Choroid plexus epithelial cell (primary cell): ENCODE measurements around the gene UQCC5.

Experiments
- DNase-seq: peaks from one replicate; pipeline ENCODE4 v3.0.0-alpha.2; 2010; ENCODE audit warnings: low read depth
- H3K4me3 ChIP-seq: 2 replicates; pipeline ENCODE4 v1.5.1; 2011; ENCODE audit warnings: low read depth, mild to moderate bottlenecking, control low read depth, low read length, moderate library complexity
- TF ChIP-seq, protein P1 (sequence below): conservative IDR thresholded peaks from 2 replicates; pipeline ENCODE4 v1.5.1; 2011; ENCODE audit warnings: low read depth, mild to moderate bottlenecking, control low read depth, inconsistent platforms, low read length, moderate library complexity

The UQCC5 gene

DNA sequence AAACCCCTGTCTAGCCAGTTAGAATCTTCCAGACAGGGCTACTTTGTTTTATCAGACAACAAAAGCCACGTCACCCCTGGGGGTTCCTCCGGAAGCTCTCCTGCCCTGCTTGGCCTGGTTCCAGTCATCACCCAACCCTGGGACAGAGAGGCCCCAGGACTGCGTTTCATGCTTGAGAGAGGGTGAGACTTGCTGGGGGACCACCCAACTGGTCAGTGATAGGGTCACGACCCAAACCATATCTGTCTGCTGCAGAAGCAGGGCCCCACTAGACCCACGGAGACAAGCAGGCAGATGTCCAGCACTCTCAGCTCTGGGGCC lies 3.9 kb upstream of the UQCC5 start:
- peak; percentile 63 for DNase-seq
- TF ChIP-seq, protein P1, sequence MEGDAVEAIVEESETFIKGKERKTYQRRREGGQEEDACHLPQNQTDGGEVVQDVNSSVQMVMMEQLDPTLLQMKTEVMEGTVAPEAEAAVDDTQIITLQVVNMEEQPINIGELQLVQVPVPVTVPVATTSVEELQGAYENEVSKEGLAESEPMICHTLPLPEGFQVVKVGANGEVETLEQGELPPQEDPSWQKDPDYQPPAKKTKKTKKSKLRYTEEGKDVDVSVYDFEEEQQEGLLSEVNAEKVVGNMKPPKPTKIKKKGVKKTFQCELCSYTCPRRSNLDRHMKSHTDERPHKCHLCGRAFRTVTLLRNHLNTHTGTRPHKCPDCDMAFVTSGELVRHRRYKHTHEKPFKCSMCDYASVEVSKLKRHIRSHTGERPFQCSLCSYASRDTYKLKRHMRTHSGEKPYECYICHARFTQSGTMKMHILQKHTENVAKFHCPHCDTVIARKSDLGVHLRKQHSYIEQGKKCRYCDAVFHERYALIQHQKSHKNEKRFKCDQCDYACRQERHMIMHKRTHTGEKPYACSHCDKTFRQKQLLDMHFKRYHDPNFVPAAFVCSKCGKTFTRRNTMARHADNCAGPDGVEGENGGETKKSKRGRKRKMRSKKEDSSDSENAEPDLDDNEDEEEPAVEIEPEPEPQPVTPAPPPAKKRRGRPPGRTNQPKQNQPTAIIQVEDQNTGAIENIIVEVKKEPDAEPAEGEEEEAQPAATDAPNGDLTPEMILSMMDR, result no peak
- peak overlapping the region; percentile 73 for H3K4me3 ChIP-seq

DNA sequence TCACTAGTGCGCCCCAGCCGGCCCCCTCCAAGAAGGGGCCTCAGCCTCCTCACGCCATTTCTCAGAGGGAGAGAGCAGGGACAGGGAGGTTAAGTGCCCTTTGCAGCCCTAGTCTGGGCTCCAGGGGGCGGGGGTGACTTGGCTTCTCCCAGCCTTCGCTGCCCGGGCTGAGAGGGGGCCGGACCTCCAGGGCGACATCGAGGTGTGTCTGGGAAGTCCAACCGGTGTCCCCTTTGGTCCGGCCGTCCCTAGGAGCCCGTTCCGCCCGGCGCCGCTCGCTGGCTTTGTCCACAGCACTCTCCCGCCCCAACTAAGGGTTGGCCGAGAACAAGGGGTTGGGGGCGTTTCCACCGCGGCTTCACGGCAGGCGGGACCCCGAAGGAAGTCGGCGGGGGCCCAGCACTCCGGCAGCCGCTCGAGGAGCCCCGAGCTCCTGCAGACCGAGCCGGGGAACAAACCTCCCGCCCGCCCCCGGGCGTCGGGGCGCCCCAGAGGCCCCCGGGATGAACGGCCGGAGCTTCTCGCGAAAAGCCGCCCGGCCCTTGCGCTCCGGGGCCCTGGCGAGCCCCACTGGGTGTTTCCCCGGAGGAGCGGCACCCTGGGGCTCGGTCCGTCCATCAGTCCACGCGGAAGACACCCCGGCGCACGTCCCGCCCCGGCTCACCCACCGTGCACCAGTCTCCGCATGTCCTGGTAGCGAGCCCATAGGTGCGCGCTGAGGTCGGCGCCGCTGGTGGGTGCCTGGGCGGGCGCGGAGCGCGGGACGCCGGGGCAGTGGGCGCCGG lies 3.4 kb upstream of the UQCC5 start:
- H3K4me3 ChIP-seq, result peak overlapping the region; percentile 73
- peak; percentile 31 for DNase-seq
- TF ChIP-seq, protein P1, result no peak

DNA sequence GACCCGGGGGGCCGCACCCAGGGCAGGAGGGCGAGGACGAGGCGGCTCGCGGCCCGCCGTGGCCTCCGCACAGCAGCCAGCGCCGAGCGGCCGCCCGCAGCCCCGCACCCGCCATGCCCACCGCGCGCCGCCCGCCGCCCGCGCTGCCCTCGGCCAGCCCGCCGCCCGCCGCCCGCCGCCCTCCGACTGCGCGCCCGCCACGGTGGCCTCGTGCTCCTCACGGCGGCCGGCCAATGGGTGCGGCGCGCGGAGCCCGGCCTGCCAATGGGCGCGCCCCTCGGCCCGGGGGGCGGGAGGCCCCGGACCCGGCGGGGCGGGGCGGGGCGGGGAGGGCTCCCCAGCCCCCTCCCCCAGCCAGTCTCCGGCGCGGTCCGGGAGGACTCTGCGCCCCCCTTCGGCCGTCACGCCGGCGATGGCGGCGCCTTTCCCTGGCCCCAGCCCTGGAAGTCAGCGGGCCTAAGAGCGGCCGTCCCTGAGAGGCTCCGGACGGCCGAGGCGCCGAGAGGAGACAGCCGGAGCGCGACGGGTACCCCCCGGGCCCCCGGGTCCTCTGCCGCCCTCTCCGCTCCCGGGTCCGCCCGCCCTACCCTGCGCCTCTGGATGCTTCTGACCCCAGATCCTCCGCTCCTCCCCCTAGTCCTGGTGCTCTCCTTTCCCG lies 2.7 kb upstream of the UQCC5 start, which contains the start of gene NT5DC2:
TSS of gene NT5DC2 (minus strand) at position 235 of the 658 bp plus-strand sequence. CDS start at position 115, 120 bp downstream.
- TF ChIP-seq, protein P1, result no peak
- H3K4me3 ChIP-seq, result peak within 1 kb of the TSS; percentile 73
- peak; percentile 59 for DNase-seq

DNA sequence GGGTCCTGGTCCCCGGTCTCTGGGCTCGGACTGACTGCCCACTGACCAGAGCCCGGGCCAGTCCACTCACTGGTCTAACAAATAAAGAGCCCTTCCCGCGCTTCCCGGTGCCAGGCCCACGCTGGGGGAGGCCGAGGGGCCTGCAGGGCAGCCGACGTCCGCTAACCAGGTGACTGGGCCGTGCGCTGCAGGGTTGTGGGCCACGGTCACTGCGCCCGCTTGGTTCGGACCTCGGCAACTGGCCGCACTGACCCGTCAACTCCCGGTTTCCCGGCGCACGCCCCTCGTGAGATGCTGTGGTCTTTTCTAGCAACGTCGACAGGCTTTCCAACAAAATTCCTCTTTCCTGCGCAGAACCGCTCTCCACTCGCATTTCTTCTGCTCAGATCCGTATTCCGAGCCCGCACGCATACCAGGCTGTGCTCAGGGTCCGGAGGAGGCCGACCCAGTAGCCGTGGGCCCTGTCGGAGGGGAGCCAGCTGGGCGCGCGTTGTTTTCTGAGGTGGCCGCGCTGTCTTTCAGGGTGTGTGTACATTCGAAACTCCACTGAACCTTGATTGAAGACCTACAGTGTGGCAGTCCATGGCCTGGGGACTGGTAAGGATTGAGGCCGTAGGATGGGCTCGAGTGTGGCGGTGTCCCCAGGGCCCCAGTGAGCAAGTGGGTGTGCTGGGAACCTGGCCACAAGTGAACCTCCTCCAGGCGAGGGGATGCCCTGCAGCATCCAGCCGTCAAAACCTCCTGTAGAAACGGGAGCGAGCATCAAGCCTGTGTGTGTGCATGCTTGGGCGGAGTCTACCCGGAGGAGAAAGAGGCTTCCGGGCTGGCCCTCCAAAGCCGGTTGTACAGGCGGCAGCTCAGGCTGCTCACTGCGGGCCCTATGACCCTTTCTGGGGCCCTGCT lies 1.9 kb upstream of the UQCC5 start:
- TF ChIP-seq, protein P1, result no peak
- peak; percentile 46 for DNase-seq
- peak overlapping the region; percentile 73 for H3K4me3 ChIP-seq

DNA sequence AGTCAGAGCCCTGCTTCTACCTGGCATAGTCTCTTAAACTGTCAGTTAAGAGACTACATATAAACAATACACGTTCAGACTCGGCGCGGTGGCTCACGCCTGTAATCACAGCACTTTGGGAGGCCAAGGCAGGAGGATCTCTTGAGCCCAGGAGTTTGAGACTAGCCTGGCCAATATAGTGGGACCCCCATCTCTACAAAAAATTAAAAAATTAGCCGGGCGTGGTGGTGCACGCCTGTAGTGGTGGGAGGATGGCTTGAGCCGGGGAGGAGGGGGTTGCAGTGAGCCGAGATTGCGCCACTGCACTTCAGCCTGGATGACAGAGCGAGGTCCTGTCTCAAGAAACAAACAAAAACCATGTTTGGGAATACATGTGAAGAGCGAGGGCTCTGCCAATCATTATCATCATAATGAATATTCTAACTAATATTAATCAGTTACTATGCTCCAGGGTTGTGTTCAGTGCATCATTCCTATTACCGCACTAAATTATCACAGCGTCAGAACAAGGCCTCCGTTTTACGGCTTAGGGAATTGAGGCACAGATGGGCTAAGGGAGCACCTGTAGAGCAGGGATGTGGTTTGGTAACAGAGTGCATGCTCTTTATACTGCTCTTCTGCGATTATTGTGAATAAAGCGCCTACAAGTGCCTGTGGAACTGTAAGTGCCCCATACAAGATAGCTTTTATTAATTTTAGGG lies 844 bp upstream of the UQCC5 start:
- H3K4me3 ChIP-seq, result no peak overlapping the region
- TF ChIP-seq, protein P1, result no peak
- no peak for DNase-seq

DNA sequence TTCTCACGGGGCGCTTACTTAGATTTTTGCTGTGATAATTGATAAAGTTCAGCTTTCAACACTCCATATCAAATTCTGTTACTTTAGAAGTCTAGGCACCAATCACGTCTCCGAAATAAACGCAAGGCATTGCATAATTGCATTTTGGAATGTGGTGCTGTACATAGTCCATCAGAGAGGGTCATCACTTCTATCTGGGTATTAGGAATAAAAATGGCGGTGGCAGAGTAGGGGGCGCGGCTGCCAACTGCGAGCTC lies 365 bp upstream of the UQCC5 start:
- no peak for DNase-seq
- peak overlapping the region; percentile 47 for H3K4me3 ChIP-seq
- TF ChIP-seq, protein P1, result no peak
